GM18858 (cell line): ENCODE results near the gene PIGBOS1.
A peak's percentile ranks its signal among the peaks of the same experiment; 100 is the strongest.

Experiments used
- ATAC-seq: cut with Tn5 transposase; IDR thresholded peaks from one replicate; pipeline ENCODE4 v1.9.1; 2021; ENCODE audit not compliant: unreplicated experiment

The PIGBOS1 gene

GRCh38 chr15:55267401-55268175, 51.3 kb downstream of the PIGBOS1 start:
- peak; percentile 94 for ATAC-seq
